Smooth muscle cell (in vitro differentiated cells): ENCODE results near the gene GPATCH3. TPM values are rescaled to one million over a fixed set of nuclear protein-coding genes. Genes with fewer than 3 reads are reported as not detected.

Experiments used
- DNase-seq: peaks from one replicate; lab custom pipeline; 2025; ENCODE audit not compliant: unreplicated experiment; lab: John Stamatoyannopoulos, UW
- H2AFZ ChIP-seq: fragments of 200-600 bp; sonication (generic); 2 replicates; pipeline ENCODE4 v1.6.0; 2016; ENCODE audit warnings: antibody characterized with exemption, low read depth, mild to moderate bottlenecking
- H3F3A ChIP-seq: fragments of 200-600 bp; sonication (generic); 2 replicates; pipeline ENCODE4 v1.6.0; 2017; ENCODE audit warnings: antibody characterized with exemption, low read depth
- H3K27ac ChIP-seq: fragments of 200-600 bp; sonication (generic); 2 replicates; pipeline ENCODE4 v1.5.1; 2016; ENCODE audit warnings: low read depth, mild to moderate bottlenecking
- H3K27me3 ChIP-seq: fragments of 200-600 bp; sonication (generic); 2 replicates; pipeline ENCODE4 v1.6.1; 2016; ENCODE audit warnings: low read depth, mild to moderate bottlenecking
- H3K36me3 ChIP-seq: fragments of 200-600 bp; sonication (generic); 2 replicates; pipeline ENCODE4 v1.5.1; 2016; ENCODE audit warnings: low read depth
- H3K4me1 ChIP-seq: fragments of 200-600 bp; sonication (generic); 2 replicates; pipeline ENCODE4 v1.5.1; 2016; ENCODE audit warnings: low read depth
- H3K4me2 ChIP-seq: fragments of 200-600 bp; sonication (generic); 2 replicates; pipeline ENCODE4 v1.6.0; 2016; ENCODE audit warnings: mild to moderate bottlenecking
- H3K4me3 ChIP-seq: fragments of 200-600 bp; sonication (generic); 2 replicates; pipeline ENCODE4 v1.5.1; 2016; ENCODE audit warnings: mild to moderate bottlenecking
- H3K79me2 ChIP-seq: fragments of 200-600 bp; sonication (generic); 2 replicates; pipeline ENCODE4 v1.6.0; 2016; ENCODE audit warnings: low read depth, mild to moderate bottlenecking
- H3K9ac ChIP-seq: fragments of 200-600 bp; sonication (generic); 2 replicates; pipeline ENCODE4 v1.6.0; 2016; ENCODE audit warnings: low read depth
- H3K9me3 ChIP-seq: fragments of 200-600 bp; sonication (generic); replicated peaks from 2 replicates; pipeline ENCODE4 v1.5.1; 2016; ENCODE audit warnings: low read depth
- H4K20me1 ChIP-seq: fragments of 200-600 bp; sonication (generic); 2 replicates; pipeline ENCODE4 v1.6.0; 2016; ENCODE audit warnings: low read depth
- WGBS: methylation state at CpG from one replicate; pipeline ENCODE4 v1.1.7; 2016; ENCODE audit warnings: low lambda C conversion rate; 5-methylcytosine and 5-hydroxymethylcytosine counted together
- polyA plus RNA-seq: library from polyadenylated mRNA; unstranded; fragments of >200 nt; fragmentation: Nextera tagmentation; extraction: Ambion mirVana; gene quantifications from 2 replicates; pipeline ENCODE4 v1.2.1, GENCODE V29; 2016
- total RNA-seq: library from RNA; depleted of rRNA; stranded (reverse); fragments of >200 nt; gene quantifications from 2 replicates; pipeline ENCODE4 v1.2.3, GENCODE V29; 2014
- TF ChIP-seq, protein P1 (sequence below): fragments of 200-600 bp; sonication (generic); IDR thresholded peaks from 2 replicates; pipeline ENCODE4 v1.5.1; 2017; ENCODE audit warnings: borderline replicate concordance, mild to moderate bottlenecking, antibody characterized with exemption; ENCODE audit not compliant: insufficient read depth, poor library complexity, severe bottlenecking

The GPATCH3 gene
- total and polyA plus RNA-seq, 2 experiments from 2014 or later, result 5.6 to 17.4 TPM

GRCh38 chr1:26855636-26856035 is 44.6 kb downstream of the GPATCH3 start:
- Histone ChIP-seq H3K4me3 (no peak overlapping the region), H3K4me2 (no peak overlapping the region), H2AFZ (no peak overlapping the region), H3K27me3 (no peaks in the 10 kb centered on the region), H3K27ac (peak overlapping the region; percentile 47), H3K36me3 (no peaks in the 10 kb centered on the region), H3K9me3 (no peaks in the 10 kb centered on the region), H4K20me1 (no peaks in the 10 kb centered on the region), H3K79me2 (no peaks in the 10 kb centered on the region), H3K4me1 (peaks cover 9% of the 10 kb centered on the region), H3K9ac (no peak overlapping the region), H3F3A (no peaks in the 10 kb centered on the region)
- WGBS, result 100% methylated on average over 4 of the region's 4 CpGs
- TF ChIP-seq, protein P1, sequence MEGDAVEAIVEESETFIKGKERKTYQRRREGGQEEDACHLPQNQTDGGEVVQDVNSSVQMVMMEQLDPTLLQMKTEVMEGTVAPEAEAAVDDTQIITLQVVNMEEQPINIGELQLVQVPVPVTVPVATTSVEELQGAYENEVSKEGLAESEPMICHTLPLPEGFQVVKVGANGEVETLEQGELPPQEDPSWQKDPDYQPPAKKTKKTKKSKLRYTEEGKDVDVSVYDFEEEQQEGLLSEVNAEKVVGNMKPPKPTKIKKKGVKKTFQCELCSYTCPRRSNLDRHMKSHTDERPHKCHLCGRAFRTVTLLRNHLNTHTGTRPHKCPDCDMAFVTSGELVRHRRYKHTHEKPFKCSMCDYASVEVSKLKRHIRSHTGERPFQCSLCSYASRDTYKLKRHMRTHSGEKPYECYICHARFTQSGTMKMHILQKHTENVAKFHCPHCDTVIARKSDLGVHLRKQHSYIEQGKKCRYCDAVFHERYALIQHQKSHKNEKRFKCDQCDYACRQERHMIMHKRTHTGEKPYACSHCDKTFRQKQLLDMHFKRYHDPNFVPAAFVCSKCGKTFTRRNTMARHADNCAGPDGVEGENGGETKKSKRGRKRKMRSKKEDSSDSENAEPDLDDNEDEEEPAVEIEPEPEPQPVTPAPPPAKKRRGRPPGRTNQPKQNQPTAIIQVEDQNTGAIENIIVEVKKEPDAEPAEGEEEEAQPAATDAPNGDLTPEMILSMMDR, result no peak
- no peak for DNase-seq

DNA sequence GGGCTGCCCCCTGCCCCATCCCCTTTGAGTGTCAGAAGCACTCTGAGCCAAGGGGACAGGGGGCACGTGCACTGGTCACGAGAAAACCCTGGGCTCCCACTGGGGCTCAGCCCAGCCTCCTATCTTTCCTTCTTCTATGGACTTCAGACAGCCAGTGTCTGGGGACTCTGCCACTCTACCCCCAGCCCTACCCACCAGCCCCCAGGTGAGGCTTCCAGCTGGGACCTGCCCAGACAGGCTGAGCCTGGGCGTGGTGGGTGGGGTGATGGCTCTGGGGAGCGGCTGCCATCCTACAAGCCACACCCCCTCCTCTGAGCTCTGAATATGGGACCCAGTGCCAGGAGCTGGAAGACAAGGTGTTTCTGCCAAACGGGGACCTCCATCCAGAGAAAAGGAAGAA is 45.4 kb downstream of the GPATCH3 start:
- no peaks in the 10 kb centered on the region for H3K79me2 ChIP-seq
- no peaks in the 10 kb centered on the region for H4K20me1 ChIP-seq
- H3F3A ChIP-seq, result no peaks in the 10 kb centered on the region
- TF ChIP-seq, protein P1, result no peak
- 86% methylated on average over 5 of the region's 5 CpGs for WGBS
- peak overlapping the region; percentile 47 for H3K27ac ChIP-seq
- H3K4me1 ChIP-seq, result peaks cover 9% of the 10 kb centered on the region
- H2AFZ ChIP-seq, result no peak overlapping the region
- H3K4me3 ChIP-seq, result no peak overlapping the region
- H3K9me3 ChIP-seq, result no peaks in the 10 kb centered on the region
- no peak overlapping the region for H3K9ac ChIP-seq
- no peak for DNase-seq
- no peak overlapping the region for H3K4me2 ChIP-seq
- no peaks in the 10 kb centered on the region for H3K36me3 ChIP-seq
- H3K27me3 ChIP-seq, result no peaks in the 10 kb centered on the region

GRCh38 chr1:26853600-26853999 is 46.7 kb downstream of the GPATCH3 start:
- Histone ChIP-seq H3K36me3 (no peaks in the 10 kb centered on the region), H3K9me3 (no peaks in the 10 kb centered on the region), H3K4me3 (no peak overlapping the region), H4K20me1 (no peaks in the 10 kb centered on the region), H3K9ac (no peak overlapping the region), H3K27me3 (no peaks in the 10 kb centered on the region), H3K79me2 (no peaks in the 10 kb centered on the region), H3F3A (no peaks in the 10 kb centered on the region), H3K4me1 (peaks cover 9% of the 10 kb centered on the region), H3K4me2 (no peak overlapping the region), H2AFZ (no peak overlapping the region), H3K27ac (peak overlapping the region; percentile 47)
- DNase-seq, result no peak
- TF ChIP-seq, protein P1, result no peak
- WGBS, result 96% methylated on average over 10 of the region's 10 CpGs

GRCh38 chr1:26853156-26853555 is 47.1 kb downstream of the GPATCH3 start:
- H3F3A ChIP-seq, result no peaks in the 10 kb centered on the region
- H3K4me1 ChIP-seq, result peaks cover 9% of the 10 kb centered on the region
- H3K9ac ChIP-seq, result no peak overlapping the region
- H3K4me2 ChIP-seq, result no peak overlapping the region
- H3K4me3 ChIP-seq, result no peak overlapping the region
- no peaks in the 10 kb centered on the region for H3K9me3 ChIP-seq
- peak; percentile 32 for DNase-seq
- 48% methylated on average over 3 of the region's 3 CpGs for WGBS
- H2AFZ ChIP-seq, result no peak overlapping the region
- H3K36me3 ChIP-seq, result no peaks in the 10 kb centered on the region
- H3K27ac ChIP-seq, result peak overlapping the region; percentile 47
- H4K20me1 ChIP-seq, result no peaks in the 10 kb centered on the region
- no peaks in the 10 kb centered on the region for H3K79me2 ChIP-seq
- TF ChIP-seq, protein P1, result peak; percentile 75
- no peaks in the 10 kb centered on the region for H3K27me3 ChIP-seq
